Smooth muscle cell (in vitro differentiated cells): ENCODE data around the gene NEAT1. TPM values are rescaled to one million over a fixed set of nuclear protein-coding genes. Genes with fewer than 3 reads are reported as not detected.

Experiments
- DNase-seq: peaks from one replicate; lab custom pipeline; 2025; ENCODE audit not compliant: unreplicated experiment; lab: John Stamatoyannopoulos, UW
- H2AFZ ChIP-seq: fragments of 200-600 bp; sonication (generic); 2 replicates; pipeline ENCODE4 v1.6.0; 2016; ENCODE audit warnings: antibody characterized with exemption, low read depth, mild to moderate bottlenecking
- H3F3A ChIP-seq: fragments of 200-600 bp; sonication (generic); 2 replicates; pipeline ENCODE4 v1.6.0; 2017; ENCODE audit warnings: antibody characterized with exemption, low read depth
- H3K27ac ChIP-seq: fragments of 200-600 bp; sonication (generic); 2 replicates; pipeline ENCODE4 v1.5.1; 2016; ENCODE audit warnings: low read depth, mild to moderate bottlenecking
- H3K27me3 ChIP-seq: fragments of 200-600 bp; sonication (generic); 2 replicates; pipeline ENCODE4 v1.6.1; 2016; ENCODE audit warnings: low read depth, mild to moderate bottlenecking
- H3K36me3 ChIP-seq: fragments of 200-600 bp; sonication (generic); 2 replicates; pipeline ENCODE4 v1.5.1; 2016; ENCODE audit warnings: low read depth
- H3K4me1 ChIP-seq: fragments of 200-600 bp; sonication (generic); 2 replicates; pipeline ENCODE4 v1.5.1; 2016; ENCODE audit warnings: low read depth
- H3K4me2 ChIP-seq: fragments of 200-600 bp; sonication (generic); 2 replicates; pipeline ENCODE4 v1.6.0; 2016; ENCODE audit warnings: mild to moderate bottlenecking
- H3K4me3 ChIP-seq: fragments of 200-600 bp; sonication (generic); 2 replicates; pipeline ENCODE4 v1.5.1; 2016; ENCODE audit warnings: mild to moderate bottlenecking
- H3K79me2 ChIP-seq: fragments of 200-600 bp; sonication (generic); 2 replicates; pipeline ENCODE4 v1.6.0; 2016; ENCODE audit warnings: low read depth, mild to moderate bottlenecking
- H3K9ac ChIP-seq: fragments of 200-600 bp; sonication (generic); 2 replicates; pipeline ENCODE4 v1.6.0; 2016; ENCODE audit warnings: low read depth
- H3K9me3 ChIP-seq: fragments of 200-600 bp; sonication (generic); replicated peaks from 2 replicates; pipeline ENCODE4 v1.5.1; 2016; ENCODE audit warnings: low read depth
- H4K20me1 ChIP-seq: fragments of 200-600 bp; sonication (generic); 2 replicates; pipeline ENCODE4 v1.6.0; 2016; ENCODE audit warnings: low read depth
- CTCF ChIP-seq: fragments of 200-600 bp; sonication (generic); IDR thresholded peaks from 2 replicates; pipeline ENCODE4 v1.5.1; 2017; ENCODE audit warnings: borderline replicate concordance, mild to moderate bottlenecking, antibody characterized with exemption; ENCODE audit not compliant: insufficient read depth, poor library complexity, severe bottlenecking
- WGBS: methylation state at CpG from one replicate; pipeline ENCODE4 v1.1.7; 2016; ENCODE audit warnings: low lambda C conversion rate; 5-methylcytosine and 5-hydroxymethylcytosine counted together
- polyA plus RNA-seq: library from polyadenylated mRNA; unstranded; fragments of >200 nt; fragmentation: Nextera tagmentation; extraction: Ambion mirVana; gene quantifications from 2 replicates; pipeline ENCODE4 v1.2.1, GENCODE V29; 2016
- total RNA-seq: library from RNA; depleted of rRNA; stranded (reverse); fragments of >200 nt; gene quantifications from 2 replicates; pipeline ENCODE4 v1.2.3, GENCODE V29; 2014

NEAT1 gene
- total and polyA plus RNA-seq, 2 experiments from 2014 or later: 14.9 to 155 TPM

- 4% methylated on average over 8 of the region's 8 CpGs for WGBS
- DNase-seq: no peak
- no peak overlapping the region for H3K4me3 ChIP-seq
- peaks cover 87% of the 10 kb centered on the region for H3K4me1 ChIP-seq
- peak overlapping the region; percentile 98 for H3K27ac ChIP-seq
- H3K4me2 ChIP-seq: peak overlapping the region; percentile 77
- no peaks in the 10 kb centered on the region for H3K36me3 ChIP-seq
- peak overlapping the region; percentile 92 for H3K9ac ChIP-seq
- H3F3A ChIP-seq: peaks cover 67% of the 10 kb centered on the region
- TF ChIP-seq CTCF: no peak
- no peaks in the 10 kb centered on the region for H3K27me3 ChIP-seq
- no peak overlapping the region for H2AFZ ChIP-seq
- no peaks in the 10 kb centered on the region for H4K20me1 ChIP-seq
- peaks cover 10% of the 10 kb centered on the region for H3K79me2 ChIP-seq
- no peaks in the 10 kb centered on the region for H3K9me3 ChIP-seq
Observed at GRCh38 chr11:65489706-65490320, 67.2 kb downstream of the NEAT1 start.

- Histone ChIP-seq H3K79me2 (peaks cover 21% of the 10 kb centered on the region), H3K9me3 (no peaks in the 10 kb centered on the region), H3K27me3 (no peaks in the 10 kb centered on the region), H2AFZ (no peak overlapping the region), H3K4me3 (no peak overlapping the region), H3K4me1 (peaks cover 76% of the 10 kb centered on the region), H3K4me2 (peak overlapping the region; percentile 77), H3F3A (peaks cover 65% of the 10 kb centered on the region), H3K27ac (peak overlapping the region; percentile 98), H3K9ac (peak overlapping the region; percentile 92), H3K36me3 (no peaks in the 10 kb centered on the region), H4K20me1 (no peaks in the 10 kb centered on the region)
- no peak for TF ChIP-seq CTCF
- 44% methylated on average over 3 of the region's 3 CpGs for WGBS
- DNase-seq: no peak
Observed at GRCh38 chr11:65491163-65491465, 68.5 kb downstream of the NEAT1 start.

GRCh38 chr11:65491614-65492386, 69.2 kb downstream of the NEAT1 start:
- TF ChIP-seq CTCF: no peak
- H3K9me3 ChIP-seq: no peaks in the 10 kb centered on the region
- H3K4me1 ChIP-seq: peaks cover 80% of the 10 kb centered on the region
- peak overlapping the region; percentile 92 for H3K9ac ChIP-seq
- peak overlapping the region; percentile 77 for H3K4me2 ChIP-seq
- H4K20me1 ChIP-seq: no peaks in the 10 kb centered on the region
- WGBS: 21% methylated on average over 17 of the region's 17 CpGs
- H3K36me3 ChIP-seq: no peaks in the 10 kb centered on the region
- peaks cover 61% of the 10 kb centered on the region for H3F3A ChIP-seq
- no peaks in the 10 kb centered on the region for H3K27me3 ChIP-seq
- no peak overlapping the region for H2AFZ ChIP-seq
- peaks cover 24% of the 10 kb centered on the region for H3K79me2 ChIP-seq
- DNase-seq: peak; percentile 40
- no peak overlapping the region for H3K4me3 ChIP-seq
- peak overlapping the region; percentile 98 for H3K27ac ChIP-seq

DNA sequence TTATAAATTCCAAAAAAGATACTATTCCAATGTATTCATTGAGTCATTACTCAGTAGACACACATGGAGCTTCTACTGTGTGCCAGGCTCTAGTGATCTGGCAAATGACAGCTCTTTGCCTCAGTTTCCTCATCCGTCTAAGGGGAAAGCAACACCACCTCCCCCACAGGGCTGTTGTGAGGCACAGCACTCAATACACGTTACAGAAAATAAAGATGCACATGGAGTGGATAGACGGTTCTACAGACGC, 69.7 kb downstream of the NEAT1 start:
- Histone ChIP-seq H3K4me3 (no peak overlapping the region), H2AFZ (no peak overlapping the region)

More for the DNA sequence above, 69.7 kb downstream of the NEAT1 start:
- Histone ChIP-seq H3K9ac (peak overlapping the region; percentile 92), H3K4me1 (peaks cover 78% of the 10 kb centered on the region), H3K4me2 (peak overlapping the region; percentile 77), H3F3A (peaks cover 56% of the 10 kb centered on the region), H3K9me3 (no peaks in the 10 kb centered on the region), H3K27ac (peak overlapping the region; percentile 98), H3K27me3 (no peaks in the 10 kb centered on the region), H3K79me2 (peaks cover 24% of the 10 kb centered on the region), H3K36me3 (no peaks in the 10 kb centered on the region), H4K20me1 (no peaks in the 10 kb centered on the region)
- no peak for TF ChIP-seq CTCF
- DNase-seq: no peak
- 67% methylated on average over 4 of the region's 4 CpGs for WGBS
